ENCODE data around the gene SDK1.

DNA sequence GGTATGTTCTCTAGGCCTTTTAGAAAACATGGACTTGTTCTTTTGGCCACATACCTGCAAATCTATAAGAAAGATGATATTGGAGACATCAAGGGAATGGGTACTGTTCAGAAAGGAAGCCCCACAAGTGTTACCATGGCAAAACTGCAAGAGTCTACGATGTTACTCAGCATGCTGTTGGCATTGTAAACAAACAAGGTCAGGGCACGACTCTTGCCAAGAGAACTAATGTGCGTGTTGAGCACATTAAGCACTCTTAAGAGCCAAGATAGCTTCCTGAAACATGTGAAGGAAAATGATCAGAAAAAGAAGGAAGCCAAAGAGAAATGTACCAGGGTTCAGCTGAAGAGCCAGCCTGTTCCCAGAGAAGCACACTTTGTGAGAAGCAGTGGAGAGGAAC is 37.1 kb downstream of the SDK1 start:
- TF ChIP-seq CTCF (IDR thresholded peaks at IDR 0.05; ENCODE audit: low read depth, low read length, missing input control) (no peak), REST (IDR thresholded peaks at IDR 0.05) (no peak), JUND (IDR thresholded peaks at IDR 0.05) (no peak), RXRA (IDR thresholded peaks at IDR 0.05) (no peak), GABPA (IDR thresholded peaks at IDR 0.05 in 1 of 2, conservative IDR thresholded peaks at IDR 0.05 in 1 of 2) (no peak), HNF4A (conservative IDR thresholded peaks at IDR 0.05) (no peak), YY1 (IDR thresholded peaks at IDR 0.05) (no peak), HNF4G (IDR thresholded peaks at IDR 0.05) (no peak), RAD21 (IDR thresholded peaks at IDR 0.05) (no peak), ZBTB33 (IDR thresholded peaks at IDR 0.05) (no peak), SP1 (IDR thresholded peaks at IDR 0.05) (no peak), TAF1 (conservative IDR thresholded peaks at IDR 0.05) (no peak)
- TF ChIP-seq, protein P1, sequence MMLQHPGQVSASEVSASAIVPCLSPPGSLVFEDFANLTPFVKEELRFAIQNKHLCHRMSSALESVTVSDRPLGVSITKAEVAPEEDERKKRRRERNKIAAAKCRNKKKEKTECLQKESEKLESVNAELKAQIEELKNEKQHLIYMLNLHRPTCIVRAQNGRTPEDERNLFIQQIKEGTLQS (IDR thresholded peaks at IDR 0.05), result no peak
- TF ChIP-seq, protein P2, sequence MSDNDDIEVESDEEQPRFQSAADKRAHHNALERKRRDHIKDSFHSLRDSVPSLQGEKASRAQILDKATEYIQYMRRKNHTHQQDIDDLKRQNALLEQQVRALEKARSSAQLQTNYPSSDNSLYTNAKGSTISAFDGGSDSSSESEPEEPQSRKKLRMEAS (IDR thresholded peaks at IDR 0.05), result no peak

All from liver (tissue), 3 donors.